ENCODE data around the gene ACTR3.
"Not testable (repeated sequence)": the region's sequence is repeated elsewhere in the genome, so short reads cannot be mapped to it uniquely, and the experiment has no call there.

- TF ChIP-seq, protein P1, sequence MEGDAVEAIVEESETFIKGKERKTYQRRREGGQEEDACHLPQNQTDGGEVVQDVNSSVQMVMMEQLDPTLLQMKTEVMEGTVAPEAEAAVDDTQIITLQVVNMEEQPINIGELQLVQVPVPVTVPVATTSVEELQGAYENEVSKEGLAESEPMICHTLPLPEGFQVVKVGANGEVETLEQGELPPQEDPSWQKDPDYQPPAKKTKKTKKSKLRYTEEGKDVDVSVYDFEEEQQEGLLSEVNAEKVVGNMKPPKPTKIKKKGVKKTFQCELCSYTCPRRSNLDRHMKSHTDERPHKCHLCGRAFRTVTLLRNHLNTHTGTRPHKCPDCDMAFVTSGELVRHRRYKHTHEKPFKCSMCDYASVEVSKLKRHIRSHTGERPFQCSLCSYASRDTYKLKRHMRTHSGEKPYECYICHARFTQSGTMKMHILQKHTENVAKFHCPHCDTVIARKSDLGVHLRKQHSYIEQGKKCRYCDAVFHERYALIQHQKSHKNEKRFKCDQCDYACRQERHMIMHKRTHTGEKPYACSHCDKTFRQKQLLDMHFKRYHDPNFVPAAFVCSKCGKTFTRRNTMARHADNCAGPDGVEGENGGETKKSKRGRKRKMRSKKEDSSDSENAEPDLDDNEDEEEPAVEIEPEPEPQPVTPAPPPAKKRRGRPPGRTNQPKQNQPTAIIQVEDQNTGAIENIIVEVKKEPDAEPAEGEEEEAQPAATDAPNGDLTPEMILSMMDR (IDR thresholded peaks at IDR 0.05): not testable (repeated sequence)
- TF ChIP-seq POLR2A (IDR thresholded peaks at IDR 0.05): not testable (repeated sequence)
Measured at GRCh38 chr2:113845796-113846195, 44.1 kb upstream of the ACTR3 start.

All from ovary (tissue), 3 donors.